Measurements from ENCODE around the gene S1PR4. TPM values are rescaled to one million over a fixed set of nuclear protein-coding genes. Genes with fewer than 3 reads are reported as not detected.
A peak's percentile ranks its signal among the peaks of the same experiment; 100 is the strongest.
"Not testable (repeated sequence)": the region's sequence is repeated elsewhere in the genome, so short reads cannot be mapped to it uniquely, and the experiment has no call there.

S1PR4 gene
- total RNA-seq, 1 donor from 2014 or later: 22.3 TPM

GRCh38 chr19:3167533-3168272 lies 10.9 kb upstream of the S1PR4 start:
- intact Hi-C loops (cut with DNase I): no loop called here
- Histone ChIP-seq H3K36me3 (no peaks in the 10 kb centered on the region), H3K4me1 (peaks cover 6% of the 10 kb centered on the region), H3K4me3 (no peak overlapping the region), H3K27ac (no peak overlapping the region), H3K27me3 (no peaks in the 10 kb centered on the region), H3K9me3 (no peaks in the 10 kb centered on the region)
- TF ChIP-seq CTCF (IDR thresholded peaks at IDR 0.05): no peak
- peak; percentile 55 for DNase-seq
- no peak for ATAC-seq

- intact Hi-C loops (cut with DNase I): no loop called here
- Histone ChIP-seq H3K27me3 (no peaks in the 10 kb centered on the region), H3K9me3 (no peaks in the 10 kb centered on the region), H3K4me1 (peaks cover 10% of the 10 kb centered on the region), H3K36me3 (no peaks in the 10 kb centered on the region), H3K4me3 (no peak overlapping the region), H3K27ac (peak overlapping the region; percentile 24)
- no peak for DNase-seq
- no peak for TF ChIP-seq CTCF (IDR thresholded peaks at IDR 0.05)
- peak; percentile 41 for ATAC-seq
Observed at GRCh38 chr19:3171894-3172672, 6.5 kb upstream of the S1PR4 start.

- DNase-seq; H3K9me3 ChIP-seq; H3K36me3 ChIP-seq; H3K27ac ChIP-seq; intact Hi-C loops (cut with DNase I); H3K4me3 ChIP-seq; ATAC-seq; H3K27me3 ChIP-seq: not testable (repeated sequence)
- H3K4me1 ChIP-seq: peaks cover 14% of the 10 kb centered on the region
Observed at GRCh38 chr19:3172673-3173000, 5.9 kb upstream of the S1PR4 start.

GRCh38 chr19:3175781-3176714 lies 2.5 kb upstream of the S1PR4 start:
- H3K9me3 ChIP-seq: no peaks in the 10 kb centered on the region
- no peak for TF ChIP-seq CTCF (IDR thresholded peaks at IDR 0.05)
- peaks cover 14% of the 10 kb centered on the region for H3K4me1 ChIP-seq
- H3K27me3 ChIP-seq: no peaks in the 10 kb centered on the region
- ATAC-seq: peak; percentile 51
- H3K27ac ChIP-seq: peak overlapping the region; percentile 94
- no peaks in the 10 kb centered on the region for H3K36me3 ChIP-seq
- H3K4me3 ChIP-seq: peak overlapping the region; percentile 28
- intact Hi-C loops (cut with DNase I): no loop called here
- peak; percentile 91 for DNase-seq

GRCh38 chr19:3176715-3177501 lies 1.7 kb upstream of the S1PR4 start:
- Histone ChIP-seq H3K4me1 (peaks cover 14% of the 10 kb centered on the region), H3K27ac (peak overlapping the region; percentile 94), H3K27me3 (no peaks in the 10 kb centered on the region), H3K9me3 (no peaks in the 10 kb centered on the region), H3K36me3 (no peaks in the 10 kb centered on the region), H3K4me3 (peak overlapping the region; percentile 28)
- DNase-seq (peak; percentile 87), ATAC-seq (peak; percentile 82)
- no peak for TF ChIP-seq CTCF (IDR thresholded peaks at IDR 0.05)
- intact Hi-C loops (cut with DNase I): no loop called here
